Testis (tissue), 3 donors: ENCODE results near the gene SACS. TPM values are rescaled to one million over a fixed set of nuclear protein-coding genes. Genes with fewer than 3 reads are reported as not detected.

Source experiments
- DNase-seq: peaks from one replicate; pipeline ENCODE4 v3.0.0-alpha.2; 2019
- H3K27ac ChIP-seq, 2 donors: fragments of 200-600 bp; sonication (generic); one replicate each; pipeline ENCODE4 v1.5.1; 2019
- H3K27me3 ChIP-seq: fragments of 200-600 bp; sonication (generic); one replicate; pipeline ENCODE4 v1.5.1; 2019
- H3K36me3 ChIP-seq: fragments of 200-600 bp; sonication (generic); one replicate; pipeline ENCODE4 v1.5.1; 2017; ENCODE audit warnings: low read depth; ENCODE audit errors: missing control alignments
- H3K4me1 ChIP-seq: fragments of 200-600 bp; sonication (generic); one replicate; pipeline ENCODE4 v1.5.1; 2019
- H3K4me3 ChIP-seq, 2 donors: fragments of 200-600 bp; sonication (generic); one replicate each; pipeline ENCODE4 v1.5.1; 2017 to 2019
- H3K9me3 ChIP-seq: fragments of 200-600 bp; sonication (generic); one replicate; pipeline ENCODE4 v1.5.1; 2017
- POLR2A ChIP-seq: fragments of 450-650 bp; IDR thresholded peaks from one replicate; pipeline ENCODE4 v1.6.1; 2017; ENCODE audit warnings: antibody characterized with exemption, mild to moderate bottlenecking, moderate library complexity
- WGBS, 2 donors: methylation state at CpG; one replicate each; pipeline ENCODE4 v1.1.5; 2018; 5-methylcytosine and 5-hydroxymethylcytosine counted together
- intact Hi-C: fragments of 100-400 bp; cut with DNase I; formaldehyde crosslinking; loops from one replicate; pipeline ENCODE4 v1.15.1; 2023; ENCODE audit warnings: low total_unique reads
- polyA plus RNA-seq: library from polyadenylated mRNA; stranded (reverse); fragments of 350-450 nt; fragmentation: Illumina TruSeq; extraction: RNeasy Lipid Tissue Mini Kit (QIAGEN cat#74804); gene quantifications from one replicate; pipeline ENCODE4 v1.2.3, GENCODE V29; 2014; ENCODE audit warnings: low read depth, low replicate concordance; ENCODE audit not compliant: insufficient read depth
- total RNA-seq, 2 donors: library from RNA; depleted of rRNA; stranded (reverse); fragments of >200 nt; gene quantifications; one replicate each; pipeline ENCODE4 v1.2.3, GENCODE V29; 2016
- TF ChIP-seq, protein P1 (sequence below), 3 experiments: fragments of 450-650 bp in 2 of 3; fragments of 200-600 bp in 1 of 3; sonication (generic) in 1 of 3; IDR thresholded peaks; one replicate each; pipeline ENCODE4 v1.5.1; 2016 to 2019; ENCODE audit warnings: antibody characterized with exemption in 3 of 3, mild to moderate bottlenecking in 2 of 3, moderate library complexity in 1 of 3

The SACS gene
- total and polyA plus RNA-seq, 3 donors from 2014 or later = 8.0 to 48.3 (median 38.2) TPM

DNA sequence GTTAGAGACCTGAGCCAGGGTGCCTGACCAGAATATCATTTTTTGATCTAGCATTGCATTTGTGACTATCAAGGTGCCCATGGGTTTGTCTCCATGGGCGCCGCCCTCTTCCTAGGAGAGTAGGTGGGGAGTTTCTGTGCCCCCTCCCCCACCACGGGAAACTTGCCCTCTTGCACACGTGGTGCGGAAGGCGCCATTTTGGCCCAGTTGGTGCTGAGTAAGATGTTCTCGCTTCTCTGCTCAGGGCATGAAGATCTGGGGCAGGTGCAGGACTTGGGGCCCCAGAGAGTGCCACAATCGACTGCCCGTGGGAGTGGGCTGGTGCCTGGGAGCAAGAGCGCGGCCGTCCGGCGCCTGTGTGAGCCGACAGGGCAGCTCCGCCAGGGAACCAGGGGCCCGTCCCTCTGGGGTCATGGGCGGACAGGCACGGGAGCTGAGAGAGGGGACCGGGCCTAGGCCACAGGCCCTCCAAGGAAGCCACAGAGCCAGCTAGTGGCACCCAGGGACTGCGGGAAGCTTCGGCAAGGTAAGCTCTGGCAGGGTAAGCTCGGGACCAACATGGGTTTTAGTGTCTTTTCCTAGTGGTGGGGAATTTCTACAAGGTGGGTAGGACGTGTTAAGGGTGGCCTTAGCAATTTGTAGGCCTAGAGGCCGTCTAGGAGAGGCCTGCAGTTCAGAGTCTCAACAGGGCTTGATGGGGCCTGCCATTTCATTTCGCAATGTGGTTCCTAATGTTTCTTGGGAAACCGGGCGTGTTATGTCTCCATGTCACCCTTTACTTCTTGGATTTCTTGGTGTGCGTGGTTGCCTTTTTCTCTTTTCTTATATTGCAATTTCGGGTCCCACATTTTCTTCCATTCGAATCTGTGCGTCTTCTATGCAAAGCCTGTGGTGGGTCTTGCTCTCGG is 14.5 kb downstream of the SACS start:
- no peaks in the 10 kb centered on the region for H3K36me3 ChIP-seq
- no peak for TF ChIP-seq POLR2A
- TF ChIP-seq, protein P1, sequence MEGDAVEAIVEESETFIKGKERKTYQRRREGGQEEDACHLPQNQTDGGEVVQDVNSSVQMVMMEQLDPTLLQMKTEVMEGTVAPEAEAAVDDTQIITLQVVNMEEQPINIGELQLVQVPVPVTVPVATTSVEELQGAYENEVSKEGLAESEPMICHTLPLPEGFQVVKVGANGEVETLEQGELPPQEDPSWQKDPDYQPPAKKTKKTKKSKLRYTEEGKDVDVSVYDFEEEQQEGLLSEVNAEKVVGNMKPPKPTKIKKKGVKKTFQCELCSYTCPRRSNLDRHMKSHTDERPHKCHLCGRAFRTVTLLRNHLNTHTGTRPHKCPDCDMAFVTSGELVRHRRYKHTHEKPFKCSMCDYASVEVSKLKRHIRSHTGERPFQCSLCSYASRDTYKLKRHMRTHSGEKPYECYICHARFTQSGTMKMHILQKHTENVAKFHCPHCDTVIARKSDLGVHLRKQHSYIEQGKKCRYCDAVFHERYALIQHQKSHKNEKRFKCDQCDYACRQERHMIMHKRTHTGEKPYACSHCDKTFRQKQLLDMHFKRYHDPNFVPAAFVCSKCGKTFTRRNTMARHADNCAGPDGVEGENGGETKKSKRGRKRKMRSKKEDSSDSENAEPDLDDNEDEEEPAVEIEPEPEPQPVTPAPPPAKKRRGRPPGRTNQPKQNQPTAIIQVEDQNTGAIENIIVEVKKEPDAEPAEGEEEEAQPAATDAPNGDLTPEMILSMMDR (IDR thresholded peaks at IDR 0.05) = no peak
- peak overlapping the region in 1 of 2 donors; percentile 45 for H3K4me3 ChIP-seq
- DNase-seq = peak; percentile 46
- no peaks in the 10 kb centered on the region for H3K9me3 ChIP-seq
- 80 to 86% methylated on average over 20 to 33 of the region's 33 CpGs for WGBS, 2 donors
- intact Hi-C loops = no loop called here
- H3K4me1 ChIP-seq = peaks cover 2% of the 10 kb centered on the region
- no peaks in the 10 kb centered on the region for H3K27me3 ChIP-seq
- H3K27ac ChIP-seq = no peak overlapping the region

DNA sequence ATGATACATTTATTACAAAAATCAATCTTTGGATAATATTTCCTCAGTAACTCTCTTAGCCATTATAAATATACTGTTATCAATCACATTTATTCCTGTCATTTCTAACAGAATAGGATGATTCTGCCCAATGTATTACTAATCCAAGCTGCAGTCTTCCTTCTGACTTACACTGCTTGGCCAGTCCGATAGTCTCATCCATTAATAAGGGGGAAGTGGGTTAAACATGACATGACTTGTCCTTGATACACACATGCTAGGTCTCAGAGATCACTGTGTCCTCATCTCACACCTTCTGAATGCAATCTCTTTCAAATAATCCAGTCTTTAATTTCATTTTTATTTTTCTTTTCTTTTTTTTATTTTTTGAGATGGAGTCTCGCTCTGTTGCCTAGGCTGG is 18.8 kb downstream of the SACS start:
- Histone ChIP-seq H3K36me3 (no peaks in the 10 kb centered on the region), H3K4me3 (no peak overlapping the region), H3K27ac (peak overlapping the region in 1 of 2 donors; percentile 50), H3K9me3 (no peaks in the 10 kb centered on the region), H3K27me3 (no peaks in the 10 kb centered on the region), H3K4me1 (peaks cover 19% of the 10 kb centered on the region)
- 90 to 91% methylated on average over 2 of the region's 2 CpGs for WGBS, 2 donors
- intact Hi-C loops = no loop called here
- TF ChIP-seq POLR2A = no peak
- TF ChIP-seq, protein P1 (IDR thresholded peaks at IDR 0.05) = no peak
- DNase-seq = no peak

DNA sequence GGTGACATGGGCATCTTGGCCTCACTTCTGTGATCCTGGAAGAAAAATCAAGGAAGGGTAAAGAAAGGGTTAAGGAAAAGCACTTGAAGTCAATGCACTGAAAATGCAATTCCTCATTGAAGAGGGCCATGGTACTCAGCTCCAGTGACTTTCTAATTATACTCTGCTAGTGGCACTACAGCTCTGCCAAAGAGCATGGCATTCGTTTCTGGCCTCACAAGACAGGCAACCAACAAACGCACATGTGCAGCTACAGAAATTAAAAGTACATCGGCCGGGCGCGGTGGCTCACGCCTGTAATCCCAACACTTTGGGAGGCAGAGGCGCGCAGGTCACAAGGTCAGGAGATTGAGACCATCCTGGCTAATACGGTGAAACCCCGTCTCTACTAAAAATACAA is 21.8 kb downstream of the SACS start:
- no peak overlapping the region for H3K4me3 ChIP-seq
- no peak overlapping the region for H3K27ac ChIP-seq
- intact Hi-C loops = no loop called here
- H3K27me3 ChIP-seq = no peaks in the 10 kb centered on the region
- no peaks in the 10 kb centered on the region for H3K36me3 ChIP-seq
- H3K9me3 ChIP-seq = no peaks in the 10 kb centered on the region
- TF ChIP-seq, protein P1 (IDR thresholded peaks at IDR 0.05) = no peak
- TF ChIP-seq POLR2A = no peak
- H3K4me1 ChIP-seq = peaks cover 19% of the 10 kb centered on the region
- DNase-seq = no peak
- WGBS, 2 donors = 76 to 79% methylated on average over 11 of the region's 11 CpGs

GRCh38 chr13:23411220-23411619 is 22.3 kb downstream of the SACS start:
- Histone ChIP-seq H3K4me1 (peaks cover 19% of the 10 kb centered on the region), H3K9me3 (no peaks in the 10 kb centered on the region), H3K27me3 (no peaks in the 10 kb centered on the region), H3K4me3 (no peak overlapping the region), H3K27ac (no peak overlapping the region), H3K36me3 (no peaks in the 10 kb centered on the region)
- 50 to 58% methylated on average over 4 of the region's 4 CpGs for WGBS, 2 donors
- no peak for DNase-seq
- intact Hi-C loops = no loop called here
- TF ChIP-seq, protein P1 (IDR thresholded peaks at IDR 0.05) = no peak
- TF ChIP-seq POLR2A = no peak
